CD4-positive, alpha-beta T cell treated with Interleukin-6 for 4 hours (primary cell): Measurements from ENCODE around the gene ABCA9.
"Not testable (repeated sequence)": the region's sequence is repeated elsewhere in the genome, so short reads cannot be mapped to it uniquely, and the experiment has no call there.

Source experiments
- DNase-seq: peaks from one replicate; pipeline ENCODE4 v3.0.0-alpha.2; 2020; ENCODE audit warnings: mixed read lengths

Gene ABCA9, protein sequence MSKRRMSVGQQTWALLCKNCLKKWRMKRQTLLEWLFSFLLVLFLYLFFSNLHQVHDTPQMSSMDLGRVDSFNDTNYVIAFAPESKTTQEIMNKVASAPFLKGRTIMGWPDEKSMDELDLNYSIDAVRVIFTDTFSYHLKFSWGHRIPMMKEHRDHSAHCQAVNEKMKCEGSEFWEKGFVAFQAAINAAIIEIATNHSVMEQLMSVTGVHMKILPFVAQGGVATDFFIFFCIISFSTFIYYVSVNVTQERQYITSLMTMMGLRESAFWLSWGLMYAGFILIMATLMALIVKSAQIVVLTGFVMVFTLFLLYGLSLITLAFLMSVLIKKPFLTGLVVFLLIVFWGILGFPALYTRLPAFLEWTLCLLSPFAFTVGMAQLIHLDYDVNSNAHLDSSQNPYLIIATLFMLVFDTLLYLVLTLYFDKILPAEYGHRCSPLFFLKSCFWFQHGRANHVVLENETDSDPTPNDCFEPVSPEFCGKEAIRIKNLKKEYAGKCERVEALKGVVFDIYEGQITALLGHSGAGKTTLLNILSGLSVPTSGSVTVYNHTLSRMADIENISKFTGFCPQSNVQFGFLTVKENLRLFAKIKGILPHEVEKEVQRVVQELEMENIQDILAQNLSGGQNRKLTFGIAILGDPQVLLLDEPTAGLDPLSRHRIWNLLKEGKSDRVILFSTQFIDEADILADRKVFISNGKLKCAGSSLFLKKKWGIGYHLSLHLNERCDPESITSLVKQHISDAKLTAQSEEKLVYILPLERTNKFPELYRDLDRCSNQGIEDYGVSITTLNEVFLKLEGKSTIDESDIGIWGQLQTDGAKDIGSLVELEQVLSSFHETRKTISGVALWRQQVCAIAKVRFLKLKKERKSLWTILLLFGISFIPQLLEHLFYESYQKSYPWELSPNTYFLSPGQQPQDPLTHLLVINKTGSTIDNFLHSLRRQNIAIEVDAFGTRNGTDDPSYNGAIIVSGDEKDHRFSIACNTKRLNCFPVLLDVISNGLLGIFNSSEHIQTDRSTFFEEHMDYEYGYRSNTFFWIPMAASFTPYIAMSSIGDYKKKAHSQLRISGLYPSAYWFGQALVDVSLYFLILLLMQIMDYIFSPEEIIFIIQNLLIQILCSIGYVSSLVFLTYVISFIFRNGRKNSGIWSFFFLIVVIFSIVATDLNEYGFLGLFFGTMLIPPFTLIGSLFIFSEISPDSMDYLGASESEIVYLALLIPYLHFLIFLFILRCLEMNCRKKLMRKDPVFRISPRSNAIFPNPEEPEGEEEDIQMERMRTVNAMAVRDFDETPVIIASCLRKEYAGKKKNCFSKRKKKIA (N-terminal part only)

GRCh38 chr17:69060822-69061221, at the start of gene ABCA9:
ABCA9 (minus strand) TSS chr17:69060927; CDS start chr17:69051126, 9,801 bp downstream.
- DNase-seq: no peak

DNA sequence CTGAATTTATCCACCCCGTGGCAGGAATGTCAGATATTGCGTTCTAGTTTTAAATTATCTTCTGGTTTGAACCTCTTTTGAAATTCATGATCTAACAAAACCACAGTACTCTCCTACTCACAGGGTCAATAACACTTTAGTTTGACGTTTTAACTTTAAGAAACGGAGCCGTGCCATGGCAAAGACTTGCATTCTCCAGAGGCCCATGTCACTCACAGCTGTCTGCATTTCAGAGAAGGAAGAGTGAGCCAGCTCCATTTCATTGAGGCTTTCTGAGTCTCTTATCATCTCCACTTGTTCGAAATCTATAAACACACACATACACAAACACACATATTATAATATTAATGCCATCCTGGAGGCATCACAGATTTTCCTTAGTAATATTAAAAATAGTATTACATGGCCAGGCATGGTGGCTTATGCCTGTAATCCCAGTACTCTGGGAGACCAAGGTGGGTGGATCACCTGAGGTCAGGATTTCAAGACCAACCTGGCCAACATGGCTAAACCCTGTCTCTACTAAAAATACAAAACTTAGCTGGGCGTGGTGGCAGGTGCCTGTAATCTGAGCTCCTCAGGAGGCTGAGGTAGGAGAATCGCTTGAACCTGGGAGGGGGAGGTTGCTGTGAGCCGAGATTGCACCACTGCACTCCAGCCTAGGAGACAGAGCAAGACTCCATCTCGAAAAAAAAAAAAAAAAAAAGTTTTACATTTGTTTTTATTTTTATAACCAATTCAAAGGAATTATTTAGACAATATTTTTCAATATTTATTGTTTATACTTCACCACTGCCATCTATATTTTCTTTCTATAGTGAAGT, 45.4 kb upstream of the ABCA9 start:
- DNase-seq: no peak

GRCh38 chr17:69103557-69104233, 43.0 kb upstream of the ABCA9 start:
- DNase-seq: no peak

DNA sequence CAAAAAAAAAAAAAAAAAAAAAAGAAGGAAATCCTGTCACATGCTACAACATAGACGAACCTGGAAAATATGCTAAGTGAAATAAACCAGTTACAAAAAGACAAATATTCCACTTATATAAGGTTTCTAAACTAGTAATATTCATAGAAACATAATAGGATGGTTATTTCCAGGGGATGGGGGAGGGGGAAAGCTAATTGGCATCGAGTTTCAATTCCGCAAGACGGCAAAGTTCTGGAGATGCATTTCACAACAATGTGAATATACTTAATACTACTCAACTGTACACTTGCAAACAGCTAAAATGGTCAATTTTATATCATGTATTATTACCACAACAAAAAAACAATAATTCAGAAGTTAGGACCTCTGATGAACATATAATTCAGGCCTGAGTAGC, 37.9 kb upstream of the ABCA9 start:
- DNase-seq: no peak

DNA sequence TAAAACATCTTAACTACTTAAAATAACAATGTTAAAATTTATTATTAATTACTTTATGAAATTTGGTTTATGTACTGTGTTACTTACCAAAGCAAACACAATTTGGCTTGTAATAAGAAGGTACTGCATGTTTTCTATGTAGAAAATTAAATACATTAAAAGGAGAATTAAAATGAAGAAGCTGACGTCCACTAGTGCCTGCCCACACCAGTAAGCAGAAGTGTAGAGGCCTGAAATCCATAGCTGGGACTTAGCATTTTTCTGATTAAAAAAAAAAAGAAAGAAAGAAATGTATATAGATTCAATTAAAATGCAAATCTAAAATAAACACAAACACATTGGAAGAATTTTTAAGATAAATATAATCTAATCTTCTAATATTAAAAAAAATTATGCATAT, 35.8 kb upstream of the ABCA9 start:
- DNase-seq: no peak

DNA sequence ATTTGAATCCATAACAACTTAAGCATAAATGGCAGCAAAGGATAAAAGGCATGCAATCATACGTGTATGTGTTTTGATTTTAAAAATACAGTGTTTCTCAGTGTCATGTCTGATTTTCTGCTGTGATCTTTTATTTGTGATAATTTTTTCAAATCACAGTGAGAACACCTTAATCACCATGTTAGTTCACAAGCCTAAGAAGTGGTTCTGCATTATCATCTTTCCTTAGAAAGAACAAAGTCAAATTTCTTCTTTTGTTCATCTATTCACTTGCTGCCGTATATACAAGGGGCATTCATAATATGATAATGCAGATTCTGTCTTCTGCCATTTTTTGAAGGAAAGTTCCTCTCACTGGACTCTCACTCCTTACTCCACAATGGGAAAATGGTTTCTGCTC, 33.3 kb upstream of the ABCA9 start:
- DNase-seq: no peak

- no peak for DNase-seq
Measured at GRCh38 chr17:69093279-69093789, 32.6 kb upstream of the ABCA9 start.

DNA sequence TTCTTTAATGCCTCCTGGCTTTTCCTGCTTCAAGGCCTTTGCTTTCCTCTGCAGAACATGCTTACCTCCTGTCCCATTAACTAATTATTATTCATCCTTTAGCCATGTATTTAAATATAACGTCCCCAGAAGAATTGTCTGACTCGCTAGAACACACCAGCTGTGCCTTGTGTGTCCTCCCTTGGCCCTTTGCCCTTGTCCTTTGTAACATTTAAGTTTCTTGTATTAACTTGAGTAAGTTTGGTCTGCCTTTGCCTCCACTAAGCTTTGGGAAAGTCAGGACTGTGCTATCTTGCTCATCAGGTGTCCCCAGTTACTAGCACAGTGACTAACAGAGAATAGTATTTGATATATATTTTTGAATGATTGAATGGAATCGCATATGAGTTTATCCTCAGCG, 29.6 kb upstream of the ABCA9 start:
- DNase-seq: no peak

GRCh38 chr17:69088643-69089200, 28.0 kb upstream of the ABCA9 start:
- DNase-seq: no peak

DNA sequence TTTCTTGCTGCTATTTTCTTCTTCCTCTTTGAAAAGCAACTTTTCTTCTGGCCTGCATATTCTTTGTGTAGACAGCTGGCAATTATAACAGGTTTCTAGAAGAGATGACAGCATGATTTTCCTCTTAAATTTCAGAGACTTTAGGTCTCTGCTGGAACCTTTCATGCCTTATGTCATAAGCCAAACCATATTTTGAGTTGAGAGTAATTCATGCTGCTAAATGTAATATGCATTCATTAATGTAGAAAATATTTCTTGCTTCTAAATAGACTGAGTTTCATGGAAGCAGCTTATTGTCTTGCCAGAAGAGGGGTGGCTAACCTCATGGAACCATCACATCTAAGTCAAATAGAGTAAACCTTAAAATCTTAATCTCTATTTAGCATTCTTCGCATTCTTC, 25.9 kb upstream of the ABCA9 start:
- no peak for DNase-seq

- DNase-seq: no peak
Measured at GRCh38 chr17:69084911-69085310, 24.2 kb upstream of the ABCA9 start.

GRCh38 chr17:69082696-69083095, 22.0 kb upstream of the ABCA9 start:
- DNase-seq: no peak

GRCh38 chr17:69078864-69079263, 18.1 kb upstream of the ABCA9 start:
- DNase-seq: no peak

GRCh38 chr17:69075823-69076222, 15.1 kb upstream of the ABCA9 start:
- DNase-seq: no peak

DNA sequence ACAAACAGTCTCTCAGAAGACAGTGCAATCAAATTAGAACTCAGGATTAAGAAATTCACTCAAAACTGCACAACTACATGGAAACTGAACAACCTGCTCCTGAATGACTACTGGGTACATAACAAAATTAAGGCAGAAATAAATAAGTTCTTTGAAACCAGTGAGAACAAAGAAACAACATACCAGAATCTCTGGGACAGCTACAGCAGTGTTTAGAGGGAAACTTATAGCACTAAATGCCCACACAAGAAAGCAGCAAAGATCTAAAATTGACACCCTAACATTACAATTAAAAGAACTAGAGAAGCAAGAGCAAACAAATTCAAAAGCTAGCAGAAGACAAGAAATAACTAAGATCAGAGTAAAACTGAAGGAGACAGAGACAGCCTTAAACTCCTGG, 12.7 kb upstream of the ABCA9 start:
- not testable (repeated sequence) for DNase-seq

DNA sequence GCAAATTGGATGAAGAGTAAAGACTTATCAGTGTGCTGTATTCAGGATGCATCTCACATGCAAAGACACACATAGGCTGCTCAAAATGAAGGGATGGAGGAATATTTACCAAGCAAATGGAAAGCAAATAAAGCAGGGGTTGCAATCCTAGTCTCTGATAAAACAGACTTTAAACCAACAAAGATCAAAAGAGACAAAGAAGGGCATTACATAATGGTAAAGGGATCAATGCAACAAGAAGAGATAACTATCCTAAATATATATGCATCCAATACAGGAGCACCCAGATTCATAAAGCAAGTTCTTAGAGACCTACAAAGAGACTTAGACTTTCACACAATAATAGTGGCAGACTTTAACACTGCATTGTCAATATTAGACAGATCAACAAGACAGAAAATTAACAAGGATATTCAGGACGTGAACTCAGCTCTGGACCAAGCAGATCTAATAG, 12.1 kb upstream of the ABCA9 start:
- not testable (repeated sequence) for DNase-seq

DNA sequence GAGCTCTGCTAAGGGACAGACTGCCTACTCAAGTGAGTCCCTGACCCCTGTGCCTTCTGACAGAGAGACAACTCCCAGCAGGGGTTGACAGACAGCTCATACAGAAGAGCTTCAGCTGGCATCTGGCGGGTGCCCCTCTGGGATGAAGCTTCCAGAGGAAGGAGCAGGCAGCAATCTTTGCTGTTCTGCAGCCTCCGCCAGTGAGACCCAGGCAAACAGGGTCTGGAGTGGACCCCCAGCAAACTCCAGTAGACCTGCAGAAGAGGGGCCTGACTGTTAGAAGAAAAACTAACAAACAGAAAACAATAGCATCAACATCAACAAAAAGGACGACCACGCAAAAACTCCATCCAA, 10.5 kb upstream of the ABCA9 start:
- not testable (repeated sequence) for DNase-seq

GRCh38 chr17:69070378-69071232, 9.9 kb upstream of the ABCA9 start:
- not testable (repeated sequence) for DNase-seq

- no peak for DNase-seq
Measured at GRCh38 chr17:69069226-69069750, 8.6 kb upstream of the ABCA9 start.
